ENCODE results near the gene UBASH3A.

UBASH3A gene

DNA sequence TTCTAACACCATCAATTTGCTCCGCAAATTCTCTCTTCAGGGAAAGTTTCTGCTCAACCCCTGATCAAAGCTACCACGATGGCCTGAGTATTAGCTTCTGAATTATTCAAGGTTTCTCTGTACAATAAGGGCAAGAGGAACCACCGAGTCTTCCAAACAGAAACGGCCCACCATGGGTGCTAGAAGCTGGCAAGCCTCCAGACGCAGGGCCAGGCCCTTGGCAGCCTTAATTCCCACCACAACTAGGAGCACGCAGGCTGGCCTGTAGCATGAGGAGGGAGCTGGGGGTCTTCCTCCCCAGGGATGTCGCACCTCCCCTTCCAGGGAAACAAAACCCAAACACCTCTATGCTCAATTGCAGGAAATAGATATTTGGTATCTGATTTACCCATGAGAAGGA lies 81.3 kb downstream of the UBASH3A start:
- no peak overlapping the region for H3K4me3 ChIP-seq (ENCODE audit: low read depth, low read length)

DNA sequence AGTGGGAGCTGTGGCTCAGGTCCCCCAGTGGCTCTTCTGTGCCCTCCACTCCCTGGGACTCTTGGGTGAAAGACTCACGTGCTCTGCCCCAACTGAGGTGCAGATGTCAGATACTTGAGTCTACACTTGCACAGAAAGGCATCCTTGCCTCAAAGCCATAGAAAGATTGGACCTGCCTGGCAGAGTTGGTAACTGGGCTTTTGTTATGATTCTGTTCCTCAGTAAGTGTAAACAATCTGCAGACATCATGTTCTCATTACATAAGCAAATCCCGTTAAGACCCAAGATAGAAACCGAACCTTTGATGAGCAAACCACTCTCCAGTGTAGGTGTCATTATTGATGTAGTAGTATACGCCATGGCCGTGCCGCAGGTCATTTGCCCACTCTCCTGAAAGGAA lies 82.4 kb downstream of the UBASH3A start:
- TF ChIP-seq, protein P1, sequence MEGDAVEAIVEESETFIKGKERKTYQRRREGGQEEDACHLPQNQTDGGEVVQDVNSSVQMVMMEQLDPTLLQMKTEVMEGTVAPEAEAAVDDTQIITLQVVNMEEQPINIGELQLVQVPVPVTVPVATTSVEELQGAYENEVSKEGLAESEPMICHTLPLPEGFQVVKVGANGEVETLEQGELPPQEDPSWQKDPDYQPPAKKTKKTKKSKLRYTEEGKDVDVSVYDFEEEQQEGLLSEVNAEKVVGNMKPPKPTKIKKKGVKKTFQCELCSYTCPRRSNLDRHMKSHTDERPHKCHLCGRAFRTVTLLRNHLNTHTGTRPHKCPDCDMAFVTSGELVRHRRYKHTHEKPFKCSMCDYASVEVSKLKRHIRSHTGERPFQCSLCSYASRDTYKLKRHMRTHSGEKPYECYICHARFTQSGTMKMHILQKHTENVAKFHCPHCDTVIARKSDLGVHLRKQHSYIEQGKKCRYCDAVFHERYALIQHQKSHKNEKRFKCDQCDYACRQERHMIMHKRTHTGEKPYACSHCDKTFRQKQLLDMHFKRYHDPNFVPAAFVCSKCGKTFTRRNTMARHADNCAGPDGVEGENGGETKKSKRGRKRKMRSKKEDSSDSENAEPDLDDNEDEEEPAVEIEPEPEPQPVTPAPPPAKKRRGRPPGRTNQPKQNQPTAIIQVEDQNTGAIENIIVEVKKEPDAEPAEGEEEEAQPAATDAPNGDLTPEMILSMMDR (IDR thresholded peaks at IDR 0.05; ENCODE audit: borderline replicate concordance, insufficient read depth, low read depth, low read length): no peak
- H3K4me3 ChIP-seq (ENCODE audit: low read depth, low read length): no peak overlapping the region

More for the DNA sequence above, 81.3 kb downstream of the UBASH3A start:
- TF ChIP-seq, protein P1 (IDR thresholded peaks at IDR 0.05; ENCODE audit: borderline replicate concordance, insufficient read depth, low read depth, low read length): no peak

DNA sequence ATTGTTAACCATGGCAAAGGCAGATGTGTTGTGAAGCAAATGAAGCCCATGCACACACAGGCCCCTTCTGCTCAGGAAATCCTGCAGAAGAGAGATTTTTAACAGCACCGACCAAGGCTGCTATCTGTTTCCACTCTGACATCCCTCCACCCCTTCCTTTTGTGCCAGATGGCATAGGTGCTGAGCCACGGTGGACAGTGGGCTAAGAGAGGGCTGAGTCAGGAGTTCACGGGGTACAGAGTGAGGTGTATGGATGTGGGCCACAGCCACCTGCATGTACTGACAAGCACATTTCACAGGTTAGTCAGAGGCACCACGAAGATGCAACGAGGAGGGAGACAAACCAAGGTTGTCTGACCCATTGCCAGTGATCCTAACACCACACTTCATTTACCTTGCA lies 82.8 kb downstream of the UBASH3A start:
- TF ChIP-seq, protein P1 (IDR thresholded peaks at IDR 0.05; ENCODE audit: borderline replicate concordance, insufficient read depth, low read depth, low read length): no peak
- H3K4me3 ChIP-seq (ENCODE audit: low read depth, low read length): no peak overlapping the region

DNA sequence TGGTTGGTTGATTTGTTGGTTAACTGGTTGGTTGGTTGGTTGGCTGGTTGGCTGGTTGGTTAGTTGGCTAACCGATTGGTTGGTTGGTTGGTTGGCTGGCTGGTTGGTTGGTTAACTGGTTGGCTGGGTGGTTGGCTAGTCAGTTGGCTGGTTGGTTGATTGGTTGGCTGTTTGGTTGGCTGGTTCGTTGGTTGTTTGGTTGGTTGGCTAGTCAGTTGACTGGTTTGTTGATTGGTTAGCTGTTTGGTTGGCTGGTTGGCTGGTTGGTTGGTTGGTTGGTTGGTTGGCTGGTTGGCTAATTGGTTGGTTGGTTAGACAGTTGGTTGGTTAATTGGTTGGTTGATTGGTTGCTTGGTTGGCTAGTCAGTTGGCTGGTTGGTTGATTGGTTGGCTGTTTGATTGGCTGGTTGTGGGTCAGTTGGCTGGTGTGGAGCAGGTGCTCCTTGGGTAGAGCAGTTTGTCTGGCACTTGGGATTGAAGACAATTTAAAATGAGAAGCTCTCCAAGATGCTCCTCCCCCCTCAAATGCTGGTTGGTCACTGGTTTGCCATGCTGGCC lies 85.4 kb downstream of the UBASH3A start:
- TF ChIP-seq, protein P1 (IDR thresholded peaks at IDR 0.05; ENCODE audit: borderline replicate concordance, insufficient read depth, low read depth, low read length): no peak
- no peak overlapping the region for H3K4me3 ChIP-seq (ENCODE audit: low read depth, low read length)

DNA sequence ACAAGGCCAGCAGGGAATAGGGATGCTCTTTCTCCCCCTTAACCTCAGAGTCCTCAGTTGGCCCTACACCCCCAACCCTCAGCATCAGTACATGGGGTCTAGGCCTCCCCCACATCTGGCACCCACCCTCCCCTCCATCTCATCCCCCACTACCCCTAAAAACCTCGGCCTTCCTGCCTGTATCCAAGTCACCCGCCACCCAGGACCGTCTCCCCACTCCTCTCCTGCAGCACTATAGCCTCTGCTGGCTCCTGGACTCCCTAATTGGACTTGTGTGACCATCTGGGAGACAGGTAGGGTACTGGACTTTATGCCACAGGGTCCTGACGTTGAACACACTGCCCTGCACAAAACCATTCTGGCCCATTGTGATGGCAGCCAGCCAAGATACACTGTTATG lies 86.3 kb downstream of the UBASH3A start:
- TF ChIP-seq, protein P1 (IDR thresholded peaks at IDR 0.05; ENCODE audit: borderline replicate concordance, insufficient read depth, low read depth, low read length): no peak
- H3K4me3 ChIP-seq (ENCODE audit: low read depth, low read length): no peak overlapping the region

DNA sequence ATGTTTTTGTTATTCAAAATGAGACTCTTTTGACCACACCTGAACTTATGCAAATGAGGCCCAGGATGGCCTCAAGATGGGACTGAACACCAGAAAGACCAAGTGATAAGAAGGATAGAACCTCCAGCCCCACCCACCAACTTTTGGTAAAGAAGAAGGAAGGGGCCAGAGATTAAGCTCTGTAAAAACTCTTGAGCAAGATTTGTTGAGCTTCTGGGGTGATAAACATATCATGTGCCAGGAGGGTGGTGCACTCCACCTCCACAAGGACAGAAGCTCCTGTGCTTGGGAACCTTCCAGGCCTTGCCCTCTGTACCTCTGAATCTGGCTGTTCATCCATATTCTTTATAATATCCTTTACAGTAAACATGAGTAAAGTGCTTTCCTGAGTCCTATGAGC lies 87.0 kb downstream of the UBASH3A start:
- TF ChIP-seq, protein P1 (IDR thresholded peaks at IDR 0.05; ENCODE audit: borderline replicate concordance, insufficient read depth, low read depth, low read length): no peak
- no peak overlapping the region for H3K4me3 ChIP-seq (ENCODE audit: low read depth, low read length)

DNA sequence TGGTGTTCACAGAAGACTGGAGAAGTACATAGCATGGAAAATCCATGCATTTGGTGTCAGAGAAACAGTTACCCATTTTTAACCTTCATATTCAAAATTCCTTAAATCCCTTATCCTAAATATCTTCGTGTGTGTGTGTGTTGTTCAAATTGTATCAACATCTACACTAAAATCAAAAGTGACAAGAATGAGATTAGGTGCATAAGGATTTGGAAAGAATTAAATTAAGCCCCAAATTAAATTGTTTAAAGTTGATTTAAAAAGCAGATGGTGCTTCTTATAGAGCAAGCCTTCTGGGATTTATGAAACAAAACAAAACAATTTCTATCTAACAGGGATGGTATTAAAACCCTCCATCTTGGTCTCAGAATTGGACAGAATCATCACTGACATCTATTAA lies 87.6 kb downstream of the UBASH3A start:
- H3K4me3 ChIP-seq (ENCODE audit: low read depth, low read length): no peak overlapping the region
- TF ChIP-seq, protein P1 (IDR thresholded peaks at IDR 0.05; ENCODE audit: borderline replicate concordance, insufficient read depth, low read depth, low read length): no peak
